Fibroblast of skin of right quadriceps (primary cell): ENCODE results near the gene CXorf38.

Experiments used
- DNase-seq: peaks from one replicate; pipeline ENCODE4 v3.0.0-alpha.2; 2013

The CXorf38 gene, protein sequence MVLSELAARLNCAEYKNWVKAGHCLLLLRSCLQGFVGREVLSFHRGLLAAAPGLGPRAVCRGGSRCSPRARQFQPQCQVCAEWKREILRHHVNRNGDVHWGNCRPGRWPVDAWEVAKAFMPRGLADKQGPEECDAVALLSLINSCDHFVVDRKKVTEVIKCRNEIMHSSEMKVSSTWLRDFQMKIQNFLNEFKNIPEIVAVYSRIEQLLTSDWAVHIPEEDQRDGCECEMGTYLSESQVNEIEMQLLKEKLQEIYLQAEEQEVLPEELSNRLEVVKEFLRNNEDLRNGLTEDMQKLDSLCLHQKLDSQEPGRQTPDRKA

DNA sequence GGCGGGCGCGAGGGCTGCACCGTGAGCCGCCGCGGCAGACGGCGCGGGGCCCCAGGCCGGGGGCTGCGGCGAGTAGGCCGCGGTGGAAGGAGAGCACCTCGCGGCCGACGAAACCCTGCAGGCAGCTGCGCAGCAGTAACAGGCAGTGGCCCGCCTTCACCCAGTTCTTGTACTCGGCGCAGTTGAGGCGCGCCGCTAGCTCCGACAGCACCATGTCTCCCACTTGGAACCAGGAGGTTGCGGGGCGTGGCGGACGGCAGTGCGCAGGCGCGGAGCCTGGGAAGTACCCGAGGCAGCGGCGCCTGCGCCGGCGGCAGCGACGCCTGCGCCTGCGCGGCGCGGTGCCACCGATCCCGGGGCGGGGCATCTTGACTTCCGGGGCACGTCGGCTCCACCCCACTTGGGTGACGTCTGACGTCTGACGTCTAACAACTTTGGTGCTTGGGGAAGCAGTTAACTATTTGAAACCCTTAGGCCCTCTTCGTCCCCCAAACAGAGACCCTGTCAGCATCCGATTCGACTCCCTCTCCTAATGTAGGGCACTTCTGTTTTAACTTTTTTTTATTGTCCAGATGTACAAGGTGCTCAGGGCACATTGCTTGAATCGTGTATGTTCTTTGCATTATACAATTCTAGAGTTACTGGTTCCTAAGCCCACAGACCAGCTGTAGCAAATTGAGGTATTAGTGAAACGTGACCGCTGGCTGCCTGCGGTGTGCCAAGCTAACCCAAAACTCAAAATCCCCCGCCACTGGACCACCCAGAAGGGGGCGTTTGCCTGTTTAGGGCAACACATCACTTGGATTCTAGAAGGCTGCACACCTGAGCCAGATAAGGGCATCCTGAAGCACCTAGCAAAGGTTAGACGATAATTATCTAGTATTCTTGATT is at the start of gene CXorf38:
Gene CXorf38 (minus strand): TSS at position 255 of the 891 bp plus-strand sequence. CDS start 41 bp downstream, at position 214.
- peak; percentile 87 for DNase-seq

- peak; percentile 0 for DNase-seq
Observed at GRCh38 chrX:40694802-40695201, 47.4 kb upstream of the CXorf38 start.

DNA sequence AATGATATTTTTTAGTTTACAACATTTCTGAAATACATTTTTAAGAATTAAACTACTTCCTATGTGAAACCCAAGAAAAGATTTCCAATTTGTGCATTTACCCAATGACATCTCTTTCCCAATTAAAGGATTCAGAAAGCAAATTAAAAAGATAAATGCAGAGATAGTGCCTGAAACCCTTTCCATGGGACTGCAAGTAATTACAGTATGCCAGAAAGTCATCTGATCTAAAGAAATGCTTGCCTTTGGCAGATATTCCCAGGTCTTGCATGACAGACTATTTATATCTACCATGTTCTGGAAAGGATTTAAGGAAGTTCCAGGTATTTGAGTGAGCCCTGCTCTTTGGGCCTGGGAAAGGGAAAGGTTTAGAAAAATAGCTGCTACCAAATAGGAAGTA is 41.6 kb upstream of the CXorf38 start:
- DNase-seq: no peak

- no peak for DNase-seq
Observed at GRCh38 chrX:40687169-40687568, 39.8 kb upstream of the CXorf38 start.

DNA sequence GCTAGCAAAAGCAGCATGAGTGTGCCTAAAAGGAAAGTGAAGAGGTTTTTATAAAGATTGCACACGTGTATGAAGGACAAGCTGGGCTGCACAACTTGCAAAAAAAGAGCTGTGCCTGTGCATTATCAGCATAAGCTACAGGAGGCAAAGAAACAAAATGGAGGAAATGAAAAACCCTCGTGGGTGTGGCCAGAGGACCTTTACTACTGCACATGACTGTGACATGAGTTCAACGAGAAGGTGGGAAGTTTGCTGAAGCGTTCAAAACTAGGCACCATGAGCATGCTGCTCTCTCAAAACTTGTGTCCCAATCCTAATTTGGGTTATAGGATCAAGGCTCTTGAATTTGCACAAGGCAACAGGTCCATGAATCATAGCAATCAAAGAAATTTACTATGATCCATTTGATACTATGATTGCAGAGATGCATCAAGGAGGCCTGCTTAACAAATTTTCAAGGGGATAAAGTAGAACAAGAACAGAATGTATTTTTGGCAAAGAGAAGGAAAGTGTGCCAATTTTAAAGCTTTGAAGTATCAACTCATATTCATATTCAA is 38.1 kb upstream of the CXorf38 start:
- no peak for DNase-seq

GRCh38 chrX:40684092-40684491 is 36.7 kb upstream of the CXorf38 start:
- DNase-seq: no peak

GRCh38 chrX:40683245-40683644 is 35.9 kb upstream of the CXorf38 start:
- no peak for DNase-seq

GRCh38 chrX:40671126-40671525 is 23.8 kb upstream of the CXorf38 start:
- DNase-seq: no peak

GRCh38 chrX:40663880-40664630 is 16.7 kb upstream of the CXorf38 start:
- peak; percentile 29 for DNase-seq

GRCh38 chrX:40663078-40663740 is 15.8 kb upstream of the CXorf38 start:
- no peak for DNase-seq

DNA sequence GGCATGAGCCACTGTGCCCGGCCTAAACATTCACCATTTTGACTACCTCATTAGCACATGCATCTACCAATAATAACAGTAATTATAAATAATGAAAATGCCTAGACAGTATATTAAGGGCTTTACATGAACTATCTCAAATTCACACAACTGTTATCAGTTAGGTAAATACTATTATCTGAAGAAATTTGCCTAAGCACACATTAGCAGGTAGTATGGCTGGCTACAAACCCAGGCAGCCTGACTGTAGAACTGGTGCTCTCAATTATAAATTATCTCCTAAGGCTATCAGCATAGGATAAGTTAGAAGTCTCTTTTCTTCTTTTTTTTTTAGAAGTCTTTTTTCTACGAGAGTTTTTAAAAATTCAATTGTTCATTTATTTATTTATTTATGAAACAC is 14.1 kb upstream of the CXorf38 start:
- DNase-seq: no peak

DNA sequence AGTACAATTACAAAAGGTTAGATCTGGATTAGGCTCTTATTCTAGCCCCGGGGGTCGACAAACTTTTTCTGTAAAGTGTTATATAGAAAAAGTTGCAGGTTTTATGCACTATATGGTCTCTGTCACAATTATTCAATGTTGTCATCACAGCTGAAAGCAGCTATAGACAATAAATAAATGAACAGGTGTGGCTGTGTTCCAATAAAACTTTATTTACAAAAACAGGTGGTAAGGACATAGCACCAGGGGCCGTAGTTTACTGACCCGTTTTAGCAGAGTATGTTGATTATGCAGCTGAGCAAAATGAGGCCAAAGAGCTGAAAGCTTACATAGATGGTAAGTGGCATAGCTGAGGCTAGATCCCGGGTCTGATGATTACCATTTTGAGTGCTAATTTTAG is 13.0 kb upstream of the CXorf38 start:
- no peak for DNase-seq

GRCh38 chrX:40653535-40653934 is 6.2 kb upstream of the CXorf38 start:
- DNase-seq: no peak

- no peak for DNase-seq
Observed at GRCh38 chrX:40652664-40653063, 5.3 kb upstream of the CXorf38 start.

- DNase-seq: peak; percentile 46
Observed at GRCh38 chrX:40651620-40652223, 4.4 kb upstream of the CXorf38 start.

GRCh38 chrX:40646489-40647306 is 663 bp downstream of the CXorf38 start:
- peak; percentile 11 for DNase-seq

DNA sequence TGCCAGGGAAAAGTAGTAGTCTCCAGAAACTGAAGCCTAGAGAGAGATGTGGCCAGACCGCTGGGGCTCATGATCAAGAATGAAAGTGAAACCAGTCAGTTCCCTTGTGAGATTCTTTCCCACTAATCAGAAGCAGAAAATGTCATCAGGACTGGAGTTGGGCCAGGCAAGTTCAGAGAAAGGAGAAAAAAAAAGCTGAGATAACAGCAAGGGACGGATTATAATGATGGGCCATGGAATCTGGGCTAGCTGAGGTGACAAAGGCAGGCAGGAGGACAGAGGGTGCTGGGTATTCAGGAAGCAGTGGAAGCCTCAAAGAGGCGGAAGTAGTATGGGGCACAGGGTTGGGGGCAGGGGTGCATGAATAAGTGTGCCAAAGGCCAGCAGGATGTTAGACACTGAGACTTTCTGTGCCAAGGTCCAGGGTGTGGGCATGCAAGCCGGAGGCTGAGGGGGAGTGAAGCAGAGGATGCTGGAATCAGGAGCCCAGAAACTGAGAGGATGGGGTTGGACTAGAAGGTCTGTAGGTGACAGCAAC is 2.5 kb downstream of the CXorf38 start:
- DNase-seq: peak; percentile 65

- DNase-seq: peak; percentile 11
Observed at GRCh38 chrX:40644176-40644575, 3.2 kb downstream of the CXorf38 start.

- no peak for DNase-seq
Observed at GRCh38 chrX:40637687-40638086, 9.7 kb downstream of the CXorf38 start.

GRCh38 chrX:40632199-40632598 is 15.2 kb downstream of the CXorf38 start:
- no peak for DNase-seq

DNA sequence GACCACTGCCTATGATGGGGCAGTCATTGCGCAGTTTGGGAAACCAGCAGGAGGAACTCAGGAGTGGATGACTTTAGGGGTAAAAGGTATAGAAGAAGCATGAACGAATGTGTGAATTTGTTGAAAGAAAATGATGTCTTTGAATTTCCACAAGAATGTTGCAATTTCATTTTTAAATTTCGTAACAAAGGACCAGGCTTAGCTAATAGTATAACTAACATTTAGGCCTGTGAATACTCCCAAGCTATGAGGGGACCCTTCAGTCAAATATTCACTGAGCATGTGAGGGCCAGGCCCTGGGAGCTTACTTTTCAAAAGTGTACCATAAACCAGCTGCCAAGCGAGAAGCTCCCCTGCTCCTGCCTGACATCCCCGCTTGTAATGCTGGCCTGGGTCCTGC is 18.9 kb downstream of the CXorf38 start:
- no peak for DNase-seq
